OCI-LY3 (cell line): Measurements from ENCODE around the gene PAXX.

Source experiments
- H2AFZ ChIP-seq: fragments of 200-600, 300-600 bp; shearing (Covaris generic); 2 replicates; pipeline ENCODE4 v1.6.0; 2014; ENCODE audit warnings: antibody characterized with exemption, low read depth, low read length
- H3K27ac ChIP-seq: fragments of 200-600, 300-600 bp; sonication (generic); 2 replicates; pipeline ENCODE4 v1.5.1; 2014; ENCODE audit warnings: mild to moderate bottlenecking, low read length, moderate library complexity, mixed read lengths
- H3K27me3 ChIP-seq: fragments of 200-600, 300-600 bp; sonication (generic); 2 replicates; pipeline ENCODE4 v1.6.1; 2014; ENCODE audit warnings: low read depth, low read length, mixed read lengths
- H3K36me3 ChIP-seq: fragments of 200-600, 300-600 bp; sonication (generic); replicated peaks from 2 replicates; pipeline ENCODE3; 2014; ENCODE audit warnings: low read depth, low read length, mixed read lengths
- H3K4me1 ChIP-seq: fragments of 300-600, 200-600 bp; sonication (generic); 2 replicates; pipeline ENCODE4 v1.6.1; 2014; ENCODE audit warnings: low read length, mixed read lengths
- H3K4me2 ChIP-seq: fragments of 200-600, 300-600 bp; sonication (generic); 2 replicates; pipeline ENCODE4 v1.6.1; 2014; ENCODE audit warnings: low read length, mixed read lengths
- H3K4me3 ChIP-seq: fragments of 300-600, 200-600 bp; sonication (generic); 2 replicates; pipeline ENCODE4 v1.5.1; 2014; ENCODE audit warnings: antibody characterized with exemption, mild to moderate bottlenecking, low read length, moderate library complexity
- H3K79me2 ChIP-seq: fragments of 300-600, 200-600 bp; shearing (Covaris generic); 2 replicates; pipeline ENCODE4 v1.6.1; 2014; ENCODE audit warnings: mild to moderate bottlenecking, low read length, mixed read lengths
- H3K9ac ChIP-seq: fragments of 300-600, 200-600 bp; shearing (Covaris generic); 2 replicates; pipeline ENCODE4 v1.6.0; 2014; ENCODE audit warnings: mild to moderate bottlenecking, low read length, moderate library complexity
- H3K9me3 ChIP-seq: fragments of 200-600, 300-600 bp; shearing (Covaris generic); 2 replicates; pipeline ENCODE4 v1.6.1; 2014; ENCODE audit warnings: low read length, mixed read lengths; ENCODE audit not compliant: insufficient read depth
- H4K20me1 ChIP-seq: fragments of 200-600, 300-600 bp; sonication (generic); 2 replicates; pipeline ENCODE4 v1.6.1; 2016; ENCODE audit warnings: low read length, mixed read lengths; ENCODE audit not compliant: insufficient read depth
- EZH2phosphoT487 ChIP-seq: fragments of 200-600 bp; shearing (Covaris generic); IDR thresholded peaks from 2 replicates; pipeline ENCODE4 v1.6.1; 2018; ENCODE audit warnings: antibody characterized with exemption, mixed run types, low read depth
- TF ChIP-seq, protein P1 (sequence below): fragments of 200-600, 300-600 bp; sonication (generic); IDR thresholded peaks from 2 replicates; pipeline ENCODE4 v1.5.1; 2014; ENCODE audit warnings: antibody characterized with exemption, low read length, low read depth

PAXX gene

GRCh38 chr9:137007108-137007815 is 15.0 kb downstream of the PAXX start:
- no peak overlapping the region for H2AFZ ChIP-seq
- no peaks in the 10 kb centered on the region for H4K20me1 ChIP-seq
- H3K4me2 ChIP-seq, result no peak overlapping the region
- H3K79me2 ChIP-seq, result no peaks in the 10 kb centered on the region
- TF ChIP-seq, protein P1, sequence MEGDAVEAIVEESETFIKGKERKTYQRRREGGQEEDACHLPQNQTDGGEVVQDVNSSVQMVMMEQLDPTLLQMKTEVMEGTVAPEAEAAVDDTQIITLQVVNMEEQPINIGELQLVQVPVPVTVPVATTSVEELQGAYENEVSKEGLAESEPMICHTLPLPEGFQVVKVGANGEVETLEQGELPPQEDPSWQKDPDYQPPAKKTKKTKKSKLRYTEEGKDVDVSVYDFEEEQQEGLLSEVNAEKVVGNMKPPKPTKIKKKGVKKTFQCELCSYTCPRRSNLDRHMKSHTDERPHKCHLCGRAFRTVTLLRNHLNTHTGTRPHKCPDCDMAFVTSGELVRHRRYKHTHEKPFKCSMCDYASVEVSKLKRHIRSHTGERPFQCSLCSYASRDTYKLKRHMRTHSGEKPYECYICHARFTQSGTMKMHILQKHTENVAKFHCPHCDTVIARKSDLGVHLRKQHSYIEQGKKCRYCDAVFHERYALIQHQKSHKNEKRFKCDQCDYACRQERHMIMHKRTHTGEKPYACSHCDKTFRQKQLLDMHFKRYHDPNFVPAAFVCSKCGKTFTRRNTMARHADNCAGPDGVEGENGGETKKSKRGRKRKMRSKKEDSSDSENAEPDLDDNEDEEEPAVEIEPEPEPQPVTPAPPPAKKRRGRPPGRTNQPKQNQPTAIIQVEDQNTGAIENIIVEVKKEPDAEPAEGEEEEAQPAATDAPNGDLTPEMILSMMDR, result no peak
- no peak for TF ChIP-seq EZH2phosphoT487
- no peak overlapping the region for H3K4me3 ChIP-seq
- no peak overlapping the region for H3K27ac ChIP-seq
- H3K27me3 ChIP-seq, result peaks cover under 1% of the 10 kb centered on the region
- H3K36me3 ChIP-seq, result no peaks in the 10 kb centered on the region
- H3K4me1 ChIP-seq, result no peaks in the 10 kb centered on the region
- no peak overlapping the region for H3K9ac ChIP-seq
- no peaks in the 10 kb centered on the region for H3K9me3 ChIP-seq

DNA sequence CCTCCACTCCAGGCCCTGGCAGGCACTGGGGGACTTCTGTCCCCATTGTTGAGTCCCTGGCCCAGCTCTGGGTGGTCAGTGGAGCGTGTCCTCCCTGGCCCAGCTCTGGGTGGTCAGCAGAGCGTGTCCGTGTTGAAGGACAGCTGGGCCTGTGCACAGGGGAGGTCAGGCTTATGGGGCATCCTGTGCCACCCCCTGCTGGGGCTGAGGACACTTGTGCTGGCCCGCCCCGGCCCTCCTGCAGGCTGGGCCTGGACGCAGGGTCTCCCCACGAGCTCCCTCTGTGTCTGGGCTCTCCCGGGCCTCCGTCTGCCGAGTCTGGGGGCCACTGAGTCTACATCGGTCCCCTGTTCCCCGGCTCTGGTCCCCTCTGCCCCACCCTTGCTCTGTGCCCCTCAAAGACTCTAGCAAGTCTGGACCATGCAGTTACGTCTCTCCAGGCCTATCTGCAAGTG is 15.6 kb downstream of the PAXX start:
- Histone ChIP-seq H3K9me3 (no peaks in the 10 kb centered on the region), H3K27me3 (no peaks in the 10 kb centered on the region; the same call in 1 of the 2 replicates), H3K36me3 (no peaks in the 10 kb centered on the region), H3K79me2 (no peaks in the 10 kb centered on the region), H3K9ac (no peak overlapping the region), H3K27ac (no peak overlapping the region), H2AFZ (no peak overlapping the region), H3K4me2 (no peak overlapping the region), H3K4me3 (no peak overlapping the region), H4K20me1 (no peaks in the 10 kb centered on the region), H3K4me1 (no peaks in the 10 kb centered on the region)
- TF ChIP-seq EZH2phosphoT487, result no peak
- TF ChIP-seq, protein P1, result no peak

DNA sequence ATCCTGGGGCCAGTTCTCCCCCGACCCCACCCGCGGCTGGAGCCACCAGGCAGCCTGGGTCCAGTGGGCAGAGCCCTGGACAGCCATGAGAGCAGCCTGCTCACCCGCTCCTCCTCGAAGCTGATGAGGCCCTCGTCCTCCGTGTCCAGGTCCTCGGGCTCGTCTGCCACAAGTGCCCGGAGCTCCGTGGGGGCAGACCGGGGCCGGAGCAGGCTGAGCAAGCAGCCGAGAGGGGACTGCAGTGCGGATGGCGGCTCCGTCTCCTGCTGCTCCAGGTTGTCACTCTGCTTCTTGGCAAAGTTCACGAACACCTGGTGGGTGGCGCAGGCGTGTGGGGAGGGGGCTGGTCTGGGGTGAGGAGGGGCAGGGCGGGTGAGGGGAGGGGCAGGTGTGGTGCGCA is 16.1 kb downstream of the PAXX start:
- Histone ChIP-seq H2AFZ (no peak overlapping the region), H3K4me3 (no peak overlapping the region), H3K4me2 (no peak overlapping the region), H3K4me1 (no peaks in the 10 kb centered on the region), H3K27me3 (no peaks in the 10 kb centered on the region), H3K36me3 (no peaks in the 10 kb centered on the region), H3K27ac (no peak overlapping the region), H3K79me2 (no peaks in the 10 kb centered on the region), H4K20me1 (no peaks in the 10 kb centered on the region), H3K9ac (no peak overlapping the region), H3K9me3 (no peaks in the 10 kb centered on the region)
- TF ChIP-seq, protein P1, result no peak
- TF ChIP-seq EZH2phosphoT487, result no peak

DNA sequence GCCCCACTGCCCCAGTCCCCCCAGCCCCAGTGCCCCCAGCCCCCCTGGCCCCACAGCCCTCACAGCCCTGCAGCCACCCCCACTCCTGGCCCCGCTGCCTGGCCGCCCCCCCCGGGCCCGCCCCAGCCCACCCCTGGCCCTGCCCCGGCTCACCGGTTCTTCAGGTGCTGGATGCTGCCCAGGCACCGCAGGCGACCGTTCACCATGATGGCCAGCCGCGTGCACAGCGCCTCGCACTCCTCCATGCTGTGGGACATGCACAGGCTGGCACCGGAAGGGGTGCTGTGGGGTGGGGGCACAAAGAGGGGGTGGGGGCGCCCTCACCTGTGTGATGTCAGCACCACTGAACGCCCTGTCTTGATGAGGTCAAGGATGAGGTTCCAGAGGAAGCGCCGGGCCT is 17.0 kb downstream of the PAXX start:
- Histone ChIP-seq H3K9ac (no peak overlapping the region), H3K79me2 (no peaks in the 10 kb centered on the region), H3K27me3 (no peaks in the 10 kb centered on the region), H3K4me2 (no peak overlapping the region), H3K27ac (no peak overlapping the region), H4K20me1 (no peaks in the 10 kb centered on the region), H3K4me3 (no peak overlapping the region), H3K9me3 (no peaks in the 10 kb centered on the region), H3K4me1 (no peaks in the 10 kb centered on the region), H3K36me3 (no peaks in the 10 kb centered on the region), H2AFZ (no peak overlapping the region)
- TF ChIP-seq EZH2phosphoT487, result no peak
- TF ChIP-seq, protein P1, result no peak
